ENCODE measurements around the gene CTBP2. TPM values are rescaled to one million over a fixed set of nuclear protein-coding genes. Genes with fewer than 3 reads are reported as not detected.
"Not testable (repeated sequence)": the region's sequence is repeated elsewhere in the genome, so short reads cannot be mapped to it uniquely, and the experiment has no call there.

The CTBP2 gene
- total and polyA plus RNA-seq, 3 experiments from 2014 or later, result 1.4 to 2.8 (median 1.8) TPM

DNA sequence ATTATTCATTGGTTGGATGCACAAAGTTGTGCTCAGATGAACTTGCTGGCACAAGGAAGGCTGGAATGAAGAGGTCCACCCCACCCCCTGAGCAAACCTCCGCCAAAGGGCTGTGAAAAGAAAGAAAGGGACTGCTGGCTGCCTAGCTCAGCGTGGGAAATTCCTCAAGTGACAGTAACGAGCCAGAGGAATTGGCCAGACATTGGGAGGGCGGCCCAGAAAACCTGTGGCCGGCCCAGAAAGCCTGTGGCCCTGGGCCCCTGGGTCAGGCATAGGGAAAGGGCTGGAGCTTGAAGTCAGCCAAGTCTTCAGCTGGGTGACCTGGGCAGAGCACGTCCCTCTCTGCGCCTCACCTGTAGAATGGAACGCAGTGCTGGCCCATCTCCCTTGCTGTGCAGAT lies 30.6 kb upstream of the CTBP2 start:
- ChIA-PET CTCF (no interaction called here), POLR2A (no interaction called here)
- H3K4me3 ChIP-seq (ENCODE audit: low read length), result no peak overlapping the region

DNA sequence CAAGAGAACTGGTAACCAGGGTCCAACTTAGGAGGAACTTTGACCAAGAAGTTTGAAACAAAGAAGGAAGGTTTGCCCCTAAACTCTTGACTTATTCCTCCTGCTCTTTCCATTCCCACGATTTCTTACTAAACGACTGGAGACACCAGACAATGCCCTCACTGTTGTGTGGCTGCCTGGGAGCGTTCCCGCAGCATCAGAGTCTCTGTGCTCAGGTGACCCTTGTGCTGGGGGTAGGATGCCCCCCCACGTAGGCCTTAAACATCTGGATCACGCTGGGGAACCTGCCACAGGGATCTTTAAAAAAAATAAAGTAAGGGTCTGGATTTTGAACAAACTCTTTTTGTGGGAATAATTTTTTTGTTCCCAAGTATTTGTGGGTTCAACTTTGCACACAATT lies 30.1 kb upstream of the CTBP2 start:
- CTCF ChIA-PET, result no interaction called here

More for the DNA sequence above, 30.6 kb upstream of the CTBP2 start:
- no peaks in the 10 kb centered on the region for H3K36me3 Mint-ChIP-seq
- no peak overlapping the region for H3K27ac Mint-ChIP-seq
- Histone ChIP-seq H3K27ac (ENCODE audit: low read depth, low read length) (no peak overlapping the region), H3K36me3 (ENCODE audit: insufficient read depth, low read length) (no peaks in the 10 kb centered on the region), H3K9me3 (ENCODE audit: low read length) (no peaks in the 10 kb centered on the region), H3K4me1 (ENCODE audit: insufficient read depth, low read length) (no peaks in the 10 kb centered on the region), H3K27me3 (ENCODE audit: insufficient read depth, low read length, poor library complexity, severe bottlenecking) (no peaks in the 10 kb centered on the region)
- no peak for DNase-seq
- H3K27me3 Mint-ChIP-seq, result peaks cover 2 to 8% of the 10 kb centered on the region in 2 donors
- peaks cover 0 to 4% (median 0%) of the 10 kb centered on the region in 5 donors for H3K9me3 Mint-ChIP-seq
- H3K4me3 Mint-ChIP-seq, result no peak overlapping the region
- no peaks in the 10 kb centered on the region for H3K4me1 Mint-ChIP-seq

DNA sequence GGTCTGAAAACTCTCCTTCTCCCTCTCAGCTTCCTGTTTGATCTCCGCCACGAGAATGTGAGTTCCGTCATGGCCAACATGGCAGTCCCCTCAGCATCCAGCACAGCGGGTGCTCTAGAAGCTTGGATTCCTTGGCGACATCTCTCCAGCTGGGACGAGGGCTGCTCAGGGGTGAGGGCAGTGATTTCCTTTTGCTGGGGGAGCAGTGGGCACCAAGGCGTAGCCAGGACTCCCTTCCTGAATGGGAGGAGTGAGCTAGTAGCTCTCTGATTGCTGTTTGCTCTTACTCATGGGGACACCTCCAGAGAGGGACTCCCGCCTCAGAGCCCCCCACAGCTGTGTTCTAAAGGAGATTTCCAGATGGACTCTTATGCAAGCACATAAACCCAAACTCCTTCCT lies 28.8 kb upstream of the CTBP2 start:
- Histone ChIP-seq H3K4me1 (ENCODE audit: insufficient read depth, low read length) (no peaks in the 10 kb centered on the region), H3K36me3 (ENCODE audit: insufficient read depth, low read length) (no peaks in the 10 kb centered on the region), H3K27me3 (ENCODE audit: insufficient read depth, low read length, poor library complexity, severe bottlenecking) (no peaks in the 10 kb centered on the region), H3K4me3 (ENCODE audit: low read length) (no peak overlapping the region), H3K9me3 (ENCODE audit: low read length) (no peaks in the 10 kb centered on the region), H3K27ac (ENCODE audit: low read depth, low read length) (no peak overlapping the region)
- Mint-ChIP-seq H3K27me3 (peaks cover 0 to 14% of the 10 kb centered on the region in 2 donors), H3K27ac (no peak overlapping the region), H3K9me3 (peaks cover 0 to 4% (median 0%) of the 10 kb centered on the region in 5 donors), H3K4me1 (no peaks in the 10 kb centered on the region), H3K4me3 (no peak overlapping the region), H3K36me3 (no peaks in the 10 kb centered on the region)
- no peak for DNase-seq
- ChIA-PET POLR2A (no interaction called here), CTCF (no interaction called here)

More for the DNA sequence above, 30.1 kb upstream of the CTBP2 start:
- Mint-ChIP-seq H3K27me3 (peaks cover 2 to 11% of the 10 kb centered on the region in 2 donors), H3K27ac (no peak overlapping the region), H3K4me3 (no peak overlapping the region), H3K4me1 (no peaks in the 10 kb centered on the region), H3K36me3 (no peaks in the 10 kb centered on the region), H3K9me3 (peaks cover 0 to 4% (median 0%) of the 10 kb centered on the region in 5 donors)
- Histone ChIP-seq H3K4me1 (ENCODE audit: insufficient read depth, low read length) (no peaks in the 10 kb centered on the region), H3K4me3 (ENCODE audit: low read length) (no peak overlapping the region), H3K36me3 (ENCODE audit: insufficient read depth, low read length) (no peaks in the 10 kb centered on the region), H3K9me3 (ENCODE audit: low read length) (no peaks in the 10 kb centered on the region), H3K27me3 (ENCODE audit: insufficient read depth, low read length, poor library complexity, severe bottlenecking) (no peaks in the 10 kb centered on the region), H3K27ac (ENCODE audit: low read depth, low read length) (no peak overlapping the region)
- DNase-seq, result no peak
- POLR2A ChIA-PET, result no interaction called here

- POLR2A ChIA-PET, result no interaction called here
- CTCF ChIA-PET, result no interaction called here
- Mint-ChIP-seq H3K9me3 (peaks cover 0 to 3% (median 0%) of the 10 kb centered on the region in 5 donors), H3K27me3 (peaks cover 1 to 18% of the 10 kb centered on the region in 2 donors), H3K36me3 (no peaks in the 10 kb centered on the region), H3K27ac (peak overlapping the region in 1 of 8 donors; percentile 6), H3K4me1 (no peaks in the 10 kb centered on the region), H3K4me3 (no peak overlapping the region)
- Histone ChIP-seq H3K4me3 (ENCODE audit: low read length) (no peak overlapping the region), H3K27me3 (ENCODE audit: insufficient read depth, low read length, poor library complexity, severe bottlenecking) (no peaks in the 10 kb centered on the region), H3K9me3 (ENCODE audit: low read length) (no peaks in the 10 kb centered on the region), H3K36me3 (ENCODE audit: insufficient read depth, low read length) (no peaks in the 10 kb centered on the region), H3K27ac (ENCODE audit: low read depth, low read length) (no peak overlapping the region), H3K4me1 (ENCODE audit: insufficient read depth, low read length) (no peaks in the 10 kb centered on the region)
- no peak for DNase-seq
Measured at GRCh38 chr10:125187238-125188194, 27.2 kb upstream of the CTBP2 start.

DNA sequence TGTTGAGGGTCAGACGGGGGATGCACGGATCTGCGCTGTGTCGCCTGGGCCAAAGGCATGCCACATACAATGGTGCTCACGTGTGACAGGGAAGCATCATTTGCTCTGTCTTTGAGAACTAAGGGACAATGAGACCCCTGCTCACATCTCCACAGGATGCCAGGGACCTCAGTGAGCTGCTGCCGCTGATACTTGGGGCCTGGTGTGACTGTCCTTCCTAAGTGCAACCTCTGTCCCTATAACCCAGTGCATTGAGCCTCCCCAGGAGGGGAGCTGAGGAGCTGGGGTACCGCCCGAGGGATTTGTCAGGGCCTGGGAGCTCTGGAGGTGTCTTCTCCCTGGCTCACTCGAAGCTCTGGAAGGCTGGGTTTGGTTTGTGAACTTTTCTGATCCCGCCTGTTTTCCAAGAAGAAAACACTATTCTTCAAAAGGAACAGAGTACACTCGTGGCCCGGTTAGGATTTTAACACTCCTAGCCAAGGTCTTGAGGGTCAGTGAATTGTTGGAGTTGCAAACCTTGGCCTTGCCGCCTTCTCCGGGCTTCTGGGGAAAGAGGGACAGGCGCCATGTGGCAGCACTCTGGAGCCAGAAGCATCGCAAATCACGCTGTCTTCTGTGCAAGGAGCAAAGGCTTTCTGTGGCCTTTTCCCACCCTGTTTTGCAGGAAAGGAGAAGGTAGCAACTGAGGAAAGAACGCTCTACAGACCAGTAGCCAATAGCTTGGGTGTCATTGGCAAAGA lies 26.2 kb upstream of the CTBP2 start:
- Mint-ChIP-seq H3K4me1 (no peaks in the 10 kb centered on the region), H3K9me3 (peaks cover 0 to 4% (median 0%) of the 10 kb centered on the region in 5 donors), H3K4me3 (no peak overlapping the region), H3K36me3 (no peaks in the 10 kb centered on the region), H3K27ac (no peak overlapping the region), H3K27me3 (peaks cover 1 to 18% of the 10 kb centered on the region in 2 donors)
- Histone ChIP-seq H3K4me1 (ENCODE audit: insufficient read depth, low read length) (no peaks in the 10 kb centered on the region), H3K27me3 (ENCODE audit: insufficient read depth, low read length, poor library complexity, severe bottlenecking) (no peaks in the 10 kb centered on the region), H3K4me3 (ENCODE audit: low read length) (no peak overlapping the region), H3K36me3 (ENCODE audit: insufficient read depth, low read length) (no peaks in the 10 kb centered on the region), H3K9me3 (ENCODE audit: low read length) (no peaks in the 10 kb centered on the region), H3K27ac (ENCODE audit: low read depth, low read length) (no peak overlapping the region)
- CTCF ChIA-PET, result no interaction called here
- POLR2A ChIA-PET, result no interaction called here
- DNase-seq, result no peak

DNA sequence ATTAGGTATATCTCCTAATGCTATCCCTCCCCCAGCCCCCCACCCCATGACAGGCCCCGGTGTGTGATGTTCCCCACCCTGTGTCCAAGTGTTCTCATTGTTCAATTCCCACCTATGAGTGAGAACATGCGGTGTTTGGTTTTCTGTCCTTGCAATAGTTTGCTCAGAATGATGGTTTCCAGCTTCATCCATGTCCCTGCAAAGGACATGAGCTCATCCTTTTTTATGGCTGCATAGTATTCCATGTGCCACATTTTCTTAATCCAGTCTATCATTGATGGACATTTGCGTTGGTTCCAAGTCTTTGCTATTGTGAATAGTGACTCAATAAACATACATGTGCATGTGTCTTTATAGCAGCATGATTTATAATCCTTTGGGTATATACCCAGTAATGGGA lies 18.7 kb upstream of the CTBP2 start:
- H3K36me3 Mint-ChIP-seq; H3K4me3 ChIP-seq (ENCODE audit: low read length); H3K4me1 Mint-ChIP-seq; H3K9me3 ChIP-seq (ENCODE audit: low read length); POLR2A ChIA-PET; DNase-seq; CTCF ChIA-PET; H3K36me3 ChIP-seq (ENCODE audit: insufficient read depth, low read length); H3K27ac ChIP-seq (ENCODE audit: low read depth, low read length); H3K27me3 ChIP-seq (ENCODE audit: insufficient read depth, low read length, poor library complexity, severe bottlenecking); H3K27ac Mint-ChIP-seq; H3K4me1 ChIP-seq (ENCODE audit: insufficient read depth, low read length); H3K4me3 Mint-ChIP-seq: not testable (repeated sequence)
- Mint-ChIP-seq H3K9me3 (peaks cover 5 to 16% (median 8%) of the 10 kb centered on the region in 5 donors), H3K27me3 (peaks cover 12 to 14% of the 10 kb centered on the region in 2 donors)

- H3K4me1 ChIP-seq (ENCODE audit: insufficient read depth, low read length), result no peaks in the 10 kb centered on the region
- no peaks in the 10 kb centered on the region for H3K9me3 ChIP-seq (ENCODE audit: low read length)
- no peak for DNase-seq
- Mint-ChIP-seq H3K27me3 (peaks cover 10 to 16% of the 10 kb centered on the region in 2 donors), H3K4me3 (no peak overlapping the region), H3K4me1 (no peaks in the 10 kb centered on the region), H3K27ac (peak overlapping the region in 1 of 8 donors; percentile 18), H3K9me3 (peaks cover 5 to 16% (median 8%) of the 10 kb centered on the region in 5 donors), H3K36me3 (no peaks in the 10 kb centered on the region)
- ChIA-PET POLR2A (no interaction called here), CTCF (no interaction called here)
- no peaks in the 10 kb centered on the region for H3K27me3 ChIP-seq (ENCODE audit: insufficient read depth, low read length, poor library complexity, severe bottlenecking)
- no peak overlapping the region for H3K27ac ChIP-seq (ENCODE audit: low read depth, low read length)
- no peak overlapping the region for H3K4me3 ChIP-seq (ENCODE audit: low read length)
- no peaks in the 10 kb centered on the region for H3K36me3 ChIP-seq (ENCODE audit: insufficient read depth, low read length)
Measured at GRCh38 chr10:125177641-125178640, 17.6 kb upstream of the CTBP2 start.
